Heart right ventricle (tissue), 16 donors: Measurements from ENCODE around the gene PRKD1. TPM values are rescaled to one million over a fixed set of nuclear protein-coding genes. Genes with fewer than 3 reads are reported as not detected.

ENCODE experiments used
- ATAC-seq, 8 donors: fragments of 200-7000 bp; cut with Tn5 transposase; one replicate each; pipeline ENCODE4 v1.9.1; 2020; ENCODE audit warnings: mild to moderate bottlenecking in 8 of 8, moderate library complexity in 8 of 8, moderate number of reproducible peaks in 1 of 8
- DNase-seq, 2 donors: peaks; one replicate each; pipeline ENCODE4 v3.0.0-alpha.2; 2020
- H3K27ac ChIP-seq, 10 donors: fragments of 200-600 bp; sonication (generic) in 2 of 10; one replicate each; pipeline versions ENCODE4 v1.5.0 to v1.8.0; 2020 to 2022; ENCODE audit warnings: mild to moderate bottlenecking in 3 of 10
- H3K27me3 ChIP-seq, 7 donors: fragments of 200-600 bp; one replicate each; pipeline ENCODE4 v1.8.0; 2021 to 2022; ENCODE audit warnings: mild to moderate bottlenecking in 2 of 7
- H3K36me3 ChIP-seq, 9 donors: fragments of 200-600 bp; sonication (generic) in 1 of 9; one replicate each; pipeline versions ENCODE4 v1.5.0 to v1.8.0; 2020 to 2022; ENCODE audit warnings: mild to moderate bottlenecking in 2 of 9
- H3K4me1 ChIP-seq, 9 donors: fragments of 200-600 bp; sonication (generic) in 1 of 9; one replicate each; pipeline versions ENCODE4 v1.5.0 to v1.8.0; 2020 to 2022; ENCODE audit warnings: mild to moderate bottlenecking in 4 of 9
- H3K4me3 ChIP-seq, 10 donors: fragments of 200-600 bp; sonication (generic) in 2 of 10; one replicate each; pipeline versions ENCODE4 v1.5.0 to v1.8.0; 2020 to 2022; ENCODE audit warnings: mild to moderate bottlenecking in 7 of 10, moderate library complexity in 2 of 10
- H3K9me3 ChIP-seq, 11 donors: fragments of 200-600 bp in 10 of 11; sonication (generic) in 2 of 11; one replicate each; pipeline versions ENCODE4 v1.5.0 to v1.8.0; 2013 to 2022; ENCODE audit warnings: mild to moderate bottlenecking in 2 of 11, control low read depth in 1 of 11, moderate library complexity in 1 of 11
- CTCF ChIP-seq, 9 donors: fragments of 200-600 bp; sonication (generic) in 2 of 9; IDR thresholded peaks; one replicate each; pipeline versions ENCODE4 v1.5.0 to v1.8.0; 2021 to 2022; ENCODE audit warnings: antibody characterized with exemption in 9 of 9, mild to moderate bottlenecking in 5 of 9, moderate library complexity in 1 of 9
- WGBS, 2 donors: extraction: QIAGEN DNeasy Blood & Tissue Kit; methylation state at CpG; one replicate each; pipeline ENCODE4 v1.1.7; 2013; ENCODE audit warnings: inconsistent platforms in 1 of 2; 5-methylcytosine and 5-hydroxymethylcytosine counted together
- intact Hi-C, 10 donors: fragments of 100-400 bp; cut with DNase I; formaldehyde crosslinking; loops; one replicate each; pipeline versions ENCODE4 v1.11.1 to v1.14.2; 2022
- polyA plus RNA-seq, 2 donors: library from polyadenylated mRNA; stranded (reverse); fragments of 200-250 nt; gene quantifications; one replicate each; pipeline ENCODE4 v1.2.3, GENCODE V29; 2013
- total RNA-seq, 10 donors: library from RNA; stranded (reverse); fragmentation: NEBNext Ultra II Directional in 3 of 10; extraction: Animal tissue kit (Norgen Biotek cat#: 25700) in 3 of 10; gene quantifications; one replicate each; pipeline versions ENCODE4 v1.2.1 to v1.2.4, GENCODE V29; 2021 to 2023
- donor health status: Arrhythmogenic right ventricular cardiomyopathy.
- donor health status: ischemic (EF 13 %, LVEDD 7.1; RV severe dilation, severe dysfunction).
- donor health status: healthy with polysubstance abuse.
- donor health status: DM: no; HTN: yes; CAD: no.
- donor health status: DM: no; HTN: no; CAD: no.
- donor health status: ischemic (EF 25% LVEDD 6.9; RV normal size, moderate dysfunction).
- donor health status: ischemic (EF 25% LVEDD 5.7; RV mildly dilated, moderate dysfunction).
- donor health status: healthy.
- donor health status: DM: yes; HTN: yes; CAD: no.
- donor health status: Ischemic cardiomyopathy.
- donor health status: ischemic (EF 35%, LVEDD 5.7; RV mildly dilated, moderate dysfunction).
- donor health status: nonischemic (EF 11% LVEDD 7.7; RV severe dilation, severe dysfunction).
- donor health status: DM: yes; HTN: yes; CAD: no.
- donor health status: PGD.
- donor health status: ischemic (EF 29% LVEDD 5.4; RV normal size, mild dysfunction).
- donor health status: nonischemic (EF 23%, LVEDD 6.1; RV moderate dilation, normal function).

The PRKD1 gene
- total and polyA plus RNA-seq, 12 donors, result 1.7 to 4.3 (median 2.5) TPM

DNA sequence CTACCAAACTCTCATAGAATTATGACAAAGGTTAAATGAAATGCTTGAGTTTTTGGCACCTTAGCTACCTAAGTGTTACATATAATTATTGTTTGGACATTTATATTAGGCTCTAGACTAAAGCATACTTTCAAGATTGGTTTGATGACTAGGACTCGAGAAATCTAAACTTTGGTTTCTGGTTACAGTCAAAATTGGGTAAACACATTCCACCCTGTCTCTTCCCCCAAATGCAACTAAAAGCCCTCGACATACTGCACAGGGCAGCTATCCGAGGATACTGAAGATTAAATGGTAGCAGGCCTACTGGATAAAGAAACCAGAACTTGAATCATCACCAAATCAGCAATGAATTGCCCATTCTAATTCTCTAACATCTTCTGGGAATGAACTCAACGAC lies 369.1 kb downstream of the PRKD1 start:
- no peak for DNase-seq
- peaks cover 0 to 10% (median 0%) of the 10 kb centered on the region in 11 donors for H3K9me3 ChIP-seq
- no peaks in the 10 kb centered on the region for H3K36me3 ChIP-seq
- no peak overlapping the region for H3K27ac ChIP-seq
- ATAC-seq, result no peak
- peaks cover 0 to 1% (median 0%) of the 10 kb centered on the region in 9 donors for H3K4me1 ChIP-seq
- no peak for TF ChIP-seq CTCF (IDR thresholded peaks at IDR 0.05)
- H3K27me3 ChIP-seq, result no peaks in the 10 kb centered on the region
- intact Hi-C loops, result loop anchor here in 1 of 10 donors (10.0 kb wide), 1 partner anchor 366 kb away; the partner anchor contains the start of gene PRKD1
- H3K4me3 ChIP-seq, result no peak overlapping the region
- 89 to 93% methylated on average over 4 of the region's 4 CpGs for WGBS, 2 donors

DNA sequence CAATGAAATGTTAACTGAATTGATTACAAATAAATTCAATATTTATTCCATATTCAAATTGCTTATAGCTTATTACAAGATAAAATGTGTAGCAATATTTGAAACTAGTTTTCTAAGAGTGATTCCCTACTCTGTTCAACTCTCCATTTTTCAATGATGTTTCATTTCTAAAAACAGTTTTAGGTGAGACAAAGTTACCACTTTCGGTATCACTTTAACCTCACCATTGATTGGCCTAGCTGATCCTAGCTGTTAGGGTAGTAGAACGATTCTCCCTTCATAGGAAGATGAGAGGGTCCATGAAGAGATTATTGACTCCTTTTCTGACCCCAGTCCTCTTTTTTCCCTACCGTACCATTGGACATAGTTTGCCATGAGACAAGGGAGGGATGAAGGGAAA lies 373.3 kb downstream of the PRKD1 start:
- 89 to 97% methylated on average over 3 of the region's 3 CpGs for WGBS, 2 donors

GRCh38 chr14:29553427-29553826 lies 374.2 kb downstream of the PRKD1 start:
- 41 to 71% methylated on average over 4 of the region's 4 CpGs for WGBS, 2 donors
- Histone ChIP-seq H3K36me3 (no peaks in the 10 kb centered on the region), H3K27ac (no peak overlapping the region), H3K4me1 (peaks cover 0 to 5% (median 0%) of the 10 kb centered on the region in 9 donors), H3K9me3 (no peaks in the 10 kb centered on the region), H3K27me3 (no peaks in the 10 kb centered on the region), H3K4me3 (no peak overlapping the region)
- no peak for TF ChIP-seq CTCF (IDR thresholded peaks at IDR 0.05)
- ATAC-seq (peak in 1 of 8 donors; percentile 37), DNase-seq (no peak)
- intact Hi-C loops, result loop anchor here in 4 of 10 donors (5.0 to 10.0 kb wide), 3 partner anchors 371 to 659 kb away; partner anchors contain the start of gene PRKD1 (in 1 of the 4)

More for the DNA sequence above, 373.3 kb downstream of the PRKD1 start:
- intact Hi-C loops, result loop anchor here in 4 of 10 donors (5.0 to 10.0 kb wide), 3 partner anchors 370 to 658 kb away; partner anchors contain the start of gene PRKD1 (in 1 of the 4)
- TF ChIP-seq CTCF (IDR thresholded peaks at IDR 0.05), result no peak
- Histone ChIP-seq H3K4me3 (no peak overlapping the region), H3K36me3 (no peaks in the 10 kb centered on the region), H3K4me1 (peaks cover 0 to 5% (median 0%) of the 10 kb centered on the region in 9 donors), H3K27ac (no peak overlapping the region), H3K27me3 (no peaks in the 10 kb centered on the region), H3K9me3 (no peaks in the 10 kb centered on the region)
- ATAC-seq (no peak), DNase-seq (no peak)

GRCh38 chr14:29548948-29549370 lies 378.7 kb downstream of the PRKD1 start:
- Histone ChIP-seq H3K9me3 (no peaks in the 10 kb centered on the region), H3K27ac (no peak overlapping the region), H3K36me3 (no peaks in the 10 kb centered on the region), H3K27me3 (peaks cover 0 to 1% (median 0%) of the 10 kb centered on the region in 7 donors), H3K4me3 (no peak overlapping the region), H3K4me1 (peaks cover 0 to 5% (median 0%) of the 10 kb centered on the region in 9 donors)
- DNase-seq (peak in 1 of 2 donors; percentile 15), ATAC-seq (peak in 7 of 8 donors; percentile 61 to 82 (median 73))
- 19 to 29% methylated on average over 2 of the region's 2 CpGs for WGBS, 2 donors
- intact Hi-C loops, result loop anchor here in 8 of 10 donors (1.0 to 10.0 kb wide), 8 partner anchors 453 to 896 kb away; no protein-coding TSS in a partner anchor
- peak; percentile 44 to 74 (median 67) for TF ChIP-seq CTCF (IDR thresholded peaks at IDR 0.05)
